DMS53 (cell line): ENCODE data around the gene MORF4L2.
A peak's percentile ranks its signal among the peaks of the same experiment; 100 is the strongest.

Experiments
- DNase-seq: peaks from one replicate; lab custom pipeline; 2025; lab: John Stamatoyannopoulos, UW

Gene MORF4L2

GRCh38 chrX:103686199-103687072 lies at the start of gene MORF4L2:
MORF4L2 (minus strand) TSS chrX:103686699; CDS start chrX:103677027, 9,672 bp downstream.
- DNase-seq: peak; percentile 99

- no peak for DNase-seq
These were observed 47.7 kb upstream of the MORF4L2 start for GRCh38 chrX:103734125-103734760.

GRCh38 chrX:103733017-103733416 lies 46.5 kb upstream of the MORF4L2 start:
- no peak for DNase-seq

- DNase-seq: no peak
These were observed 44.4 kb upstream of the MORF4L2 start for GRCh38 chrX:103730796-103731493.

GRCh38 chrX:103730147-103730795 lies 43.8 kb upstream of the MORF4L2 start:
- no peak for DNase-seq

GRCh38 chrX:103729015-103729414 lies 42.5 kb upstream of the MORF4L2 start:
- no peak for DNase-seq

GRCh38 chrX:103727115-103727514 lies 40.6 kb upstream of the MORF4L2 start:
- DNase-seq: no peak

- DNase-seq: peak; percentile 71
These were observed 40.0 kb upstream of the MORF4L2 start for GRCh38 chrX:103726477-103726876.

- DNase-seq: no peak
These were observed 36.0 kb upstream of the MORF4L2 start for GRCh38 chrX:103722505-103722904.

GRCh38 chrX:103718120-103718519 lies 31.6 kb upstream of the MORF4L2 start:
- DNase-seq: no peak

- DNase-seq: no peak
These were observed 30.5 kb upstream of the MORF4L2 start for GRCh38 chrX:103716962-103717361.

- no peak for DNase-seq
These were observed 24.1 kb upstream of the MORF4L2 start, which contains the start of gene TMEM31 for GRCh38 chrX:103710609-103711008. TMEM31 (plus strand) TSS chrX:103710909; CDS start chrX:103712259, 1,350 bp downstream.

GRCh38 chrX:103704863-103705262 lies 18.4 kb upstream of the MORF4L2 start:
- no peak for DNase-seq

- DNase-seq: no peak
These were observed 12.7 kb upstream of the MORF4L2 start for GRCh38 chrX:103699243-103699642.

- no peak for DNase-seq
These were observed 11.2 kb upstream of the MORF4L2 start for GRCh38 chrX:103697687-103698086.

GRCh38 chrX:103691059-103691458 lies 4.6 kb upstream of the MORF4L2 start:
- DNase-seq: no peak

GRCh38 chrX:103688946-103689345 lies 2.4 kb upstream of the MORF4L2 start:
- DNase-seq: peak; percentile 68

- peak; percentile 89 for DNase-seq
These were observed 1.2 kb upstream of the MORF4L2 start for GRCh38 chrX:103687696-103688201.

GRCh38 chrX:103687073-103687695 lies 685 bp upstream of the MORF4L2 start:
- peak; percentile 93 for DNase-seq

GRCh38 chrX:103685396-103685795 lies 1.1 kb downstream of the MORF4L2 start:
- peak; percentile 30 for DNase-seq

GRCh38 chrX:103681443-103681842 lies 5.1 kb downstream of the MORF4L2 start:
- no peak for DNase-seq
